ENCODE results near the gene ENPEP.
"Not testable (repeated sequence)": the region's sequence is repeated elsewhere in the genome, so short reads cannot be mapped to it uniquely, and the experiment has no call there.

Gene ENPEP

DNA sequence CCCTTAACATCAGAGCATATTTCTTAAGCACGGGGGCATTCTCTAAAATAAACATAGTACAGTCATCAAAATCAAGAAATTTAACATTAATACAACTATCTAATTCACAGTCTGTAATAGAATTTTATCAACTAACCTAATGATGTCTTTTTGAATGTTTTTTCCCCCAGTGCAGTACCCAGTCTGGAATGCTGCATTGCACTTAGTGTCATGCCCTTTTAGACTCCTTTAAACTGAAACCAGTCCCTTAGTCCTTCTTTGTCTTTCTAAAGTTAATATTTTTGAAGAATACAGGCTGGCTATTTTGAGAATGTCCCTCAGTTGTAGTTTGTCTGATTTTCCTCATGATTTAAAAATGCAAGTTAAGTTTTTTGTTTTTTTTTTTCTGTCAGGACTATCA lies 9.5 kb downstream of the ENPEP start:
- DNase-seq (ENCODE audit: low read depth) = no peak

DNA sequence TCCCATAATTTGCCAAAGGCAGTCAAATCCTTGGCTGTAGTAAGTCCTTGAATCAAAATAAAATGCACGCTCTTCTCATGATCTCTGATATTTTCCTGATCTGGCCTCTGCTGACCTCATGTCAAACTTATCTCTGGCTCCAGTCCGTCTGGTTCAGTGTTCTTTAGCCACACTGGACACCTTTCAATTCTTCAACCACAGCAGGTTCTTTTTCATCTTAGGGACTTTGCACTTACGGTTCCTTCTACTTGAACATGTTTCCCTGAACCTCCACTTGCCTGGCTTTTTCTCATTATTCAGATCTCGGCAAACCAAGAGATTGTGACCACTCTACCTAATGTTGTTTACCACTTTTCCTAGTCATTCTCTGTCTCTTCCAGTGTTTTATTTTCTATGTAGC lies 10.3 kb downstream of the ENPEP start:
- DNase-seq (ENCODE audit: low read depth) = no peak

DNA sequence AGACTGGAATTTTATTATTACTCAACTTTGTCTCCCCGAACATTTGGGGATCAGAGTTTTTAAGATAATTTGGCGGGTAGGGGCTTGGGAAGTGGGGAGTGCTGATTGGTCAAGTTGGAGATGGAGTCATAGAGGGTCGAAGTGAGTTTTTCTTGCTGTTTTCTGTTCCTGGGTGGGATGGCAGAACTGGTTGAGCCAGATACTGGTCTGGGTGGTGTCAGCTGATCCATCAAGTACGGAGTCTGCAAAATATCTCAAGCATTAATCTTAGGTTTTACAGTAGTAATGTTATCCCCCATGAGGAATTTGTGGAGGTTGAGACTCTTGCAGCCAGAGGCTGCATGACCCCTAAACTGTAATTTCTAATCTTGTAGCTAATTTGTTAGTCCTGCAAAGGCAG lies 10.9 kb downstream of the ENPEP start:
- not testable (repeated sequence) for DNase-seq (ENCODE audit: low read depth)

DNA sequence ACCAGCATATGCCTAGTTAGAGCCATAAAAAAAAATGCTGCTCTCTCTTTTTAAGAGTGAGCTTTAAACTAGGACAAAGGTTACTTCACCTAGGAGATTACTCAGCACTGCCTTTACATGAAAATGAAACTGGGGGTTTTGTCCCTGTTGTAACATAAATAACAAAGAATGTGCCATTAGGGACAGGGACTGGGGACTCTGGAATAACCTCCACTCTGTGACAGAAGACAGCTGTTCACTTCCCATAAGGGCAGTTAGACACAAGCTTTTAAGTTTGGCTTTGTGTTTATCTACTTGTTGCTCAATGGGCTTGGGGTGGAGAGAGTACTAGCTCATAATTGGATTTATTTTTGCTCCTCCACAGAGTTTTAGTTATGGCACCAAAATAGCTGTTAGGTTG lies 11.9 kb downstream of the ENPEP start:
- no peak for DNase-seq (ENCODE audit: low read depth)

DNA sequence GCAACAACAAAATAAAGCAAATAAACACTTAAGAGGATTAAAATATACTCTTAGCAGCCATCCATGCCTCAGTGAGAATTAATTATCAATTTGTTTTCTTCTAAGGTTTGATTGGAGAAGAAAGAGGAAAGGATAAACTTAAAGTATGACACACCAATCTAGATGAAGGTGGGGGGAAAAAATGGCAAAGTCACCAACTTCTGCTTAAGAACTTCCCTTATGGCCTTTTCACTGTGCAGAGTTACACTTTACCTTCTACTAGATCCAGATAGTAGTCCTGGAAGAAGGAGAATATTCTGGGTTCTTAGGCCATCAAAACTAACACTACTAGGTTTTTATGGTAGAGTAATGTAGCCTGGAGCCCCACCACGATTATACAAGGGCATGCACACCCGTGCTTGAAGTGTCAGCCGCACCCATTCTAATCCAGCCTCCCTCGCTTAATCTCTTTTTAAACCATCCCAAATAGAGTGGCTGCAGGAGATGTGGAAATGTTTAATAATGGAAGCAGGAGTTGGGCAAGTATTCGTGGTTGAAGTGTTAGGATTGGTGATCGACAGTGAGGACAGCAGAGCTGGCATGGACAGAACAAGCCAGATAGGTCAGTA lies 14.1 kb downstream of the ENPEP start:
- no peak for DNase-seq (ENCODE audit: low read depth)

DNA sequence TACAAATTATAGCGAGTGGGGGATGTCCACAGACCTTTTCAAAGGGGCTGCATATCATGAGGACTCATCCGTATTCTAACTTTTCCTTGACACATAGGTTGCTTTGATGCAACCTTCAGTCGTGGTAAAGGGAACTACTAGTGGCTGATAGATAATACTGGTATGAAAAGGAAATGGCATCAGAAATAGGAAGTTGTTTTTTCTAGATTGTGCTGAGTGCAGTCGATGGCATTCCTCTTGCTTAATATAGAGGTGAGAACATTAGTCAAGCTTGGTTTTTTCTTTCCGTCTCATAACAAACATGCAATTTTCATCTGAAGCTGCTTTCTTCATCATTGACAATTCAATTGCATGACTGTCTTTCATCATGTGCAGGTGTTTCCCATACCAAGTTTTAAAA lies 16.6 kb downstream of the ENPEP start:
- no peak for DNase-seq (ENCODE audit: low read depth)

DNA sequence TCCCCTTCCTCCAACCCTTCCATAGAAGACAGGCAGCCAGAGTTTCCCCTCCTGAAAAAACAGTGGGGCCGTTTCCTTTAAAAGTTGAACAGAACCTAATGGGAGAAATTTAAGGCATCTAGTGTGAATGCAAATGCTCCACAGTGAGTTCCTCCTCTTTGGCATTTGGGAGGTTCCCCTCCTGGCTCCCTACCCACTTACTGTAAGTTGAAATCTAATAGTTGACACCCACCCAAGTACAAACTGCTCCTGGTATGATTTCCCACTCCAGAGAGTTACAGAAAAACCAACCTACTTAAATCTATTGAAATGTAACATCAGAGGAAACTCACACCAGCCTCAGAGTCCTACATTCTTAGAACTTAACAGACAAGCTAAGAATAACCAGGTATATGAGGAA lies 17.6 kb downstream of the ENPEP start:
- DNase-seq (ENCODE audit: low read depth) = no peak

DNA sequence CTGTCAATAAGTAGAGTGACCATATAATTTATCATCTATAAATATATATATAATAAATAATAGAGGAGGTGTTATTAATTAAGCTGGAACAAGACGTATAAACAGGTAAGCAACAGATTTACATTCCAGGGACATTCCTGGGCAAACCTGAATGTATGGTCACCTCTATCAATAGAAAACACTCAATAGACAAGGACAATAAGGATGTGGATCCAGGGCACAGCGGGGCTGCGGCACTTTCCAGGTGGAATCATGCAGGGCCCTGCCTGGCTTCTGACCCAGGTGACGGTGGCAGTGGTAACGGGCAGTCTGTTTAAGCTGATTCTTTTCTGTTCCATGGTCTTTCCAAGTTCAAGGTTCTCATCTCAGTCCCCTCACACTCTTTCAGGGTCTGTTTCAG lies 22.5 kb downstream of the ENPEP start:
- no peak for DNase-seq (ENCODE audit: low read depth)

DNA sequence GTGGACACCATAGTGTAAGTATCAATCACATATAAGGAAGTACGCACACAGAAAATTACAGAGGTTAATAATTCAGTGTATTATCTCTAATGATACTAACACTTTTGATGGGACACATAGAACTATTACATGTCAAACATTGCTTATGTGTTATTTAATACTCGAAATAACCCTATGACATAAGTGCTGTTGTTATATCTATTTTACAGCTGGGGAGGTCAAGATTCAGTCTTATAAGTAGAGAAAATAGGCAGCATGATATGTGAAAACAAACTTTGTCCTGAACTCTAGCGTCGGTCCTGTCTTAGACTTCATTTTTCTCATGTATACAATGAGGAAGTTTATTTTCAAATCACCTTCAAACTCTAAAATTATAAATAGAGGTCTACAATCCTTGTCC lies 23.2 kb downstream of the ENPEP start:
- no peak for DNase-seq (ENCODE audit: low read depth)

DNA sequence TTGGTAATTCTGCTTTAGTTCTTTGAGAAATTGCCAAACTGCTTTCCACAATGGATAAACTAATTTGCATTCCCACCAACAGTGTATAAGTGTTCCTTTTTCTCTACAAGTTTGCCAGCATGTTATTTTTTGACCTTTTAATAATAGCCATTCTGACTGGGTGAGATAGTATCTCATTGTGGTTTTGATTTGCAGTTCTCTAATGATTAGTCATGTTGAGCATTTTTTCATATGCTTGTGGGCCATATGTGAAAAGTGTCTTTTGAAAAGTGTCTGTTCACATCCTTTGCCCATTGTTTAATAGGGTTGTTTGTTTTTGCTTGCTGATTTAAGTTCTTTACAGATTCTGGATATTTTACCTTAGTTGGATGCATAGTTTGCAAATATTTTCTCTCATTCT lies 25.9 kb downstream of the ENPEP start:
- DNase-seq (ENCODE audit: low read depth) = no peak

DNA sequence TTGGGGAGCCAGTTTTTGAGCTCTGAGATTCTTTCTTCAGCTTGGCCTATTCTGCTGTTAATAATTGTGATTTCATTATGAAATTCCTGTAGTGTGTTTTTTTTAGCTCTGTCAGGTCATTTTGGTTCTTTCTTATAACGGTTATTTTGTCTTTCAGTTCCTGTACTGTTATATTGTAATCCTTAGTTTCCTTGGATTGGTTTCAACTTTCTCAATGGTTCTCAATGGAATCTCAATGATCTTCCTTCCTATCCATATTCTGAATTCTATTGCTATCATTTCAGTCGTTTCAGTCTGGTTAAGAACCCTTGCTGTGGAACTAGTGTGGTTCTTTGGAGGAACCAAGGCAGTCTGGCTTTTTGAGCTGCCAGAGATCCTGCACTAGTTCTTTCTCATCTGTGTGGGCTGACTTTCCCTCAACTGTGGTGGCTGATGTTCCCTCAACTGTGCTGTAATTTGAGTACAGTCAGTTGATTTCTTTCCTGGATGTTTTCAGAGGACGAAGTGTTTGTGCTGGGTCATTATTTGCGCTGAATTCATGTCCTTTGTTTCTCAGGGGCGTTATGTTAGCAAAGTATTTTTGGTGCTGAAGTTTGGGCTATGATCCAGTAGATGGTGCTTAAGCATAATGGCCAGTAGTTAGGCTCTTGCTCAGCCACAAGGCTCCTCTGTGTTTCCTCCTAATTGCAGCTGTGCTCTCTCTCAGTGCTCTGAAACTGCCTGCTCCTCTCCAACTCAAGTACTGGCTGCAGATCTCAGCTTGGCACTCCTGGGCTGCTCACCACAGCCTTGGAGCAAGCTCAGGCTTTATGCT lies 27.5 kb downstream of the ENPEP start:
- DNase-seq (ENCODE audit: low read depth) = no peak

DNA sequence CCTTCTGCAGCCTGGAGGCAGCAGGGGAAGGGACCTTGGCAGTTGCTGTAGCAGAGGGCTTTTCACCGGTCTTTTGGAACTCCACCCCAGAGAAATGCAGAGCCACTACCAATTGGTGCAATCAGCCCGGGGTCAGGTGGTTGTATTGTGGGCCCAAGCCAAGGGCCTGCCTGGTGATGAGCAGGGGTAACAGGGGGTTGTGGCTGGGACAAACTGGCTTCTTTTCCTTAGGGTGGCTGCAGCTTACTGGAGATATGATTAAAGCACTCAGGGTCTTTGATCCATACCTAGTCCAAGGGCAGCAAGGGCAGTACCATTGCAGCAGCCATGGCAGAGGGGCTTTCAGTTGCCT lies 28.1 kb downstream of the ENPEP start:
- no peak for DNase-seq (ENCODE audit: low read depth)

DNA sequence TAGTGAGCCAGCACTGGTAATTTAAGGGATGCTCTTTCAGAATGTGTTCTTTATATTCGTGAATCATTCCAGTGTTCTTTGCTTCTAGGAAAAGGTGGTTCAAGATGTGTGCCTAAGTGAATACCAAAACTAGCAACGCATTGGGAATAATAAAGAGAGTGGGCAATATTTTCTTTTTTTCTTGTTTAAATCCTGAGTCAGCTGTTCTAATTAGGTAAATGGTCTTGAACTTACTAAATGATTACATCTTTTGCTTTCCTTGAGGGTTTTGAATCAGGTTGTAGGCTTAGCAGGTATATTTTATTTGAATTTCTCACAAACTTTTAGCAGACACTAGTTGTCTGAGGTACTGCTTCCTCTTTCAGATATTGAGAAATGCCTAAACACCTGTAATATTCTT lies 29.5 kb downstream of the ENPEP start:
- no peak for DNase-seq (ENCODE audit: low read depth)

DNA sequence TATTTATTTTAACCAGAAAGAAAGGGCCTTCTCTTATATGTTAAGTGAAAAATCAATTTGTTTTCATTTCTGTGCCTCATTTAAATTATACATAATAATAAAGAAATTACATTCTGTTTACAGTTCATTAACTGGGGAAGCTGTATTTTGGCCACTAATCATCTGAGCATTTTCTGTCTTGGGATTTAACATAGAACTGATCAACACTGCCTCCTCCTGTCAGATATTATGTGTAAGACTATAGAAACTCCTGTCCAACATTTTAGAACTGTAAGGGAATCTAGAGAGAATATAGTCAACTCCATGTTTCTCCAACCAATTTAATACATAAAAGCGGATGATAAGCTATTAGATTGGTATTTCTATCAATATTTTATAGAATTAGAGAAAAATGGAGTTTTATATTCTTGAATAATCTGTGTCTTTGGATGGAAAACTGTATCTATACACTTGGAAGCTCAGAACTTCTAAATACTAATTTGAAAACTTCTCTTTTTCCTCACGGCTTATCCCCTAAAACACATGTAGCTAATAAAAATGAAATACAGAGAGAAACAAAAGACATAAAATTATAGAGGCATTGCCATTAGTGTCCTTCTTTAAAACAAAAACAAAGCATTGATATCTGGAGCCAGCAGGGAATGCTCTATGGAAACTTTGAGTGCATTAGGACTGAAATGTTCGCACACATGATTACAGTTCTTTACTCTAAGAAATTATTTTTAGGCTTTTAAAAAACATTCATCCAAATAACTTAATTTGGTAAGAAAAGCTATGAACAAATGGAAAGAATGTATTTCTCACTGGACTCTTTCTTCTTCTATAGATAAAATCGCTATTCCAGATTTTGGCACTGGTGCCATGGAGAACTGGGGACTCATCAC lies 33.1 kb downstream of the ENPEP start:
- no peak for DNase-seq (ENCODE audit: low read depth)

DNA sequence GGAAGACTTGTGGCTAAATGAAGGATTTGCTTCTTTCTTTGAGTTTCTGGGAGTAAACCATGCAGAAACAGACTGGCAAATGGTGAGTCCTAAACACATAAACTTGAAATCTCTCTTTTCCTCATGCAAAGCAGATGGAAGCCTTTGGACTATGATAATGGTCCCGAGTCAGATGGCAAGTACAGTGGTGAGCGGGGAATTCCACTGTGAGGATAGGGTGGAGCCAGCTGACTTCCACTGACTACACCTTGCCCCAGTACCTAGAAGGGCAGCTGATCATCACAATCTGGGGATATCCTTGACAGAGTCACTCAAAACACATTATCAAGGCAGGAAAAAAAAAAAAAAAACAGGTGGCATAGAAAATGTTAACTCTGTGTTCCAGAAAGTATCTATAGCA lies 34.3 kb downstream of the ENPEP start:
- DNase-seq (ENCODE audit: low read depth) = no peak

DNA sequence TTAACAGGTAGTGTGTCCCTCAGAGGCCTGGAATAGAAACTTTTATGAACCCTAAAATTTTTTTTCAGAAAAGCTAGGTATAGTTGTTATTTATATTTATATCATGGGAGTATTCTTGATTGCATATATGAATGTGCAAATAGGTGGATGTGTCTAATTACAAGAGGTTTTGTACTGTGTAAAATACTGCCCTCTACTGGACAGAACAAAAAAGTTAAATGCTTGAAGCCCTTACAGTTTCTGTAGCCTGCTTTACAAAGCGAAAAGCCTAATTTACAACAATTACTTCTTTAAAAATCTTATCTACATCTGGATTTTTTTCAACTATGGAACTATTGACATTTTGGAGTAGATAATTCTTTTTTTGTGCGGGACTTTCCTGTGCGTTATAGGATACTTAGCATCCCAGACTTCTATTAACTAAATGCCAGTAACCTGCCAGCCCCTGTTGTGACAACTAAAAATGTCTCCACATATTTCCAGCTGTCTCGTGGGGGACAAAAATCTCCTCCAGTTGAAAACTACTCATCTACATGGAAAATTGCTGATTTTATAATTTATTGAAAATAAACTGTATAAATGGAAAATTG lies 35.1 kb downstream of the ENPEP start:
- DNase-seq (ENCODE audit: low read depth) = no peak

DNA sequence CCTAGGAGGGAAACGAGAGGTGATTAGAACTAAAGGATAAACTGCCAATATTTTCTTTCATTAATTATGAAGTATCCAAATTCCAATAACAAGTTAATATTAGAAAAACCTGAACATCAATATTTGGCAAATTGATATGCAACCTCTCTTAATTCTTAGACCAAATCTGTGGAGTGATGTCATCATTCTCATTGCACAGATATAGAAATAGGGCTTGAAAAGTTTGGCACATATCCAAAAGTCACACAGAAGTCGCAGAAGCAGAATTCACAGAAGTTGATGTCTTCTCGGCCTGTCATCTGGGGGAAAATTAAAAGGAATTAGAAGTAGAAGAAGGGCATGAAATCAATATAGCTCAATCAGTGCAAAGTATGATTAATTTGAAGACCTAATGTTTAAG lies 36.9 kb downstream of the ENPEP start:
- no peak for DNase-seq (ENCODE audit: low read depth)

DNA sequence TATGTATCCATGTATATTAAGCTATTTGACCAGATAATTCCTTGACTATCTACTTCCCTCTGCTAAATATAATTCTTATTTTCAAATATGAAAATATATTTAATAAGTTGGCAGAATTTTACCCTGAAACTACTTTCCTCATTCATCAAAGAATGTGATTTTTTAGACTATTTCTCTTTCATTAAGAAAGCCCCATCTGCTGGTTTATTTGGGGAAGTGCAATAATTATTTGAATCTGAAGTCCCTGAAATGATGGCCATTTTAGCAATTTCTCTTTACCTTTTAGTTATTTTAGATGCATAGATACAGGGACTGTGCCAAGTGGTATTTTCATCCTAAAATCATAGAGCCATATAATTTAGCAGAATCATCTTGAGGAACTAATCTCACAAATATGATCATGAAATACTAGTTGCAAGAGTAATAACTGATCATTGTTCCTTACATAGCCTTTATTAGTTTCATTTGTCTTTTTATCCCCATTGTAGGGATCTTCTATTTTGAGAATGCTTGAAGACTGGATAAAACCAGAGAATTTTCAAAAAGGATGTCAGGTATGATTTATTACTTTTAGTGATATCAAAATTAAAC lies 39.0 kb downstream of the ENPEP start:
- no peak for DNase-seq (ENCODE audit: low read depth)

DNA sequence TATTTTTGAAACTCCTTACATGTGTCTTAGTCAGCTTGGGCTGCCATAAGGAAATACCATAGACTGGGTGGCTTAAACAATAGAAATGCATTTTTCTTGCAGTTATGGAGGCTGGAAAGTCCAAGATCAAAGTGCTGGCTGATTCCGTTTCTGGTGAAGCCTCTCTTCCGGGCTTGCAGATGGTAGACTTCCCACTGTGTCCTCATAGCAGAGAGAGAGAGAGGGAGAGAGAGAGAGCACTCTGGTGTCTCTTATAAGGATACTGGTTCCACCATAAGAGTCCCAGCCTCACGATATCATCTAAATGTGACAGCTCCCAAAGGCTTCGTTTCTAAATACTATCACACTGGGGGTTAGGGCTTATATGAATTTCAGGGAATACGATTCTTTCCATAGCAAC lies 39.7 kb downstream of the ENPEP start:
- no peak for DNase-seq (ENCODE audit: low read depth)

DNA sequence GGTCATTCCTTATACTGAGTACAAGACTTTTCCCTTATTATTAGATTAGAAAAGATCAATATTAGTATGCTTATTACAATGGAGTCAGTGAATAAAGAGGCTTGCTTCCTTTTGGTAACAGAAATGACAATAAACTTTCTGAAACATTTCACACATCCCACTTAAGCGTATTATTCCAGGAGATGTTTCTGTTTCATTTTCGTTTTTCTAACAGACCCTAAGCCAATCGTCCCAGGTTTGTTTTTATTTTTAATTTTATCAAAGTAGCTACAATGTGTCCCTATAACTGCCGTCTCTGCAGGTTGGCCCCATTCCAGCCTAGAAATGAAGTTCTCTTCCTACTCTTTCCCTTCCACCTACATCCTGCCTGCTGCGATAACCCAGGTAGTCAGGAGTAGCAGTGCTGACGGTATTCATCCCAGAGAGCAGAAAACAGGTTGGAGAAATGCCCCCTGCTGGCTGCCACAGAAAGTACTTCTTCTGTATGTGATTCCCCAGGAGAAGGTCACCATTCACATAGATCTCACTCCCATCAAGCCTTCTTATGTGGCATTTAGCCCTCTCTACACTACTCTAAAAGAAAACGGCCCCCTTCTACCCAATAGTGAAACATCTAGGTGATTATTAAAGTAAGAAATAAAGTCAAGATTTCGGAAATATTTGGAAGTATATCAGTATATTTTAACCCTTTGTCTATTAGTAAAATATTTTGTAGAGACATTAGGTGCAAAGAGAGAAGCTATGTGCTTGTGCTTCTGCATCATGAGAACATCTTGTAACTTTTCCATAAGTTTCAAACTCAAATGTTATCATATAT lies 40.4 kb downstream of the ENPEP start:
- DNase-seq (ENCODE audit: low read depth) = peak; percentile 43

DNA sequence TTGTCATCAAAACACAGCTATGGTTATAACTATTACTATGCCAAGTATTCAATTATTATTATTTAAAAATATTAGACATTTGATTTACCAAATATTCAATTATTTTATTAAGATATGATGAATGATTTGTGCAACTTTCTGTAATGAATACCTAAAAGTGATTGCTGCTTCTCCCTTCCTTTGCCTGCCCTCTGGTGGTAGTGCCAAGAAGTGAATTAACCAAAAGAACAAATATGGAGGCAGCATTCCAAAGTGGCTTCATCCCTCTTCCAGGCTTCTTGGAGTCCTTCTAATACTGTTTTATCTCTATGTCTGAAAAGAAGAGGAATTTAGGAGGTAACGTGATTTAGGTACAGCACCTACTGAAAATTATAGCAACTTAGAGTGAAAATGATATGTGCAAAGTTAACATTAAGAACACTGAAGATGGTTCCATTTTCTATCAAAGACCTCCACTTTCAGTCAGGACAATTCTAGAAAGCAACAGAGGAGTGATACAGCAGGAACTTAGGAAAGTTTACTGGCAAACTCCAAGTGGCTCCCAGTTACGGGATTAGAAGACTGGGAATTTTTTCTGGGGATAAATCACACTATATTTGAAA lies 43.0 kb downstream of the ENPEP start:
- DNase-seq (ENCODE audit: low read depth) = no peak
